Limb (tissue), 2 donors: Measurements from ENCODE around the gene HSPA12B.
A peak's percentile ranks its signal among the peaks of the same experiment; 100 is the strongest.

ENCODE experiments used
- DNase-seq, 2 donors: peaks; one replicate each; pipeline ENCODE4 v3.0.0-alpha.2; 2016; ENCODE audit errors: extremely low spot score in 2 of 2

The HSPA12B gene

GRCh38 chr20:3732327-3733118 is at the start of gene HSPA12B:
Gene HSPA12B (plus strand): TSS chr20:3732685. CDS start chr20:3738675, 5,990 bp downstream.
- peak; percentile 70 to 74 for DNase-seq

GRCh38 chr20:3685341-3685740 is 47.1 kb upstream of the HSPA12B start:
- DNase-seq: no peak

GRCh38 chr20:3686421-3686820 is 46.1 kb upstream of the HSPA12B start:
- DNase-seq: no peak

- DNase-seq: peak; percentile 82 to 91
These were observed 45.6 kb upstream of the HSPA12B start for GRCh38 chr20:3686867-3687321.

- peak in 1 of 2 donors; percentile 63 for DNase-seq
These were observed 44.8 kb upstream of the HSPA12B start for GRCh38 chr20:3687655-3688054.

- no peak for DNase-seq
These were observed 42.5 kb upstream of the HSPA12B start for GRCh38 chr20:3689978-3690377.

GRCh38 chr20:3690413-3690812 is 42.1 kb upstream of the HSPA12B start:
- no peak for DNase-seq

- no peak for DNase-seq
These were observed 41.2 kb upstream of the HSPA12B start for GRCh38 chr20:3691306-3691705.

- no peak for DNase-seq
These were observed 40.6 kb upstream of the HSPA12B start for GRCh38 chr20:3691897-3692296.

- no peak for DNase-seq
These were observed 39.7 kb upstream of the HSPA12B start for GRCh38 chr20:3692706-3693294.

- no peak for DNase-seq
These were observed 39.1 kb upstream of the HSPA12B start for GRCh38 chr20:3693376-3693775.

GRCh38 chr20:3694864-3695263 is 37.6 kb upstream of the HSPA12B start:
- DNase-seq: no peak

GRCh38 chr20:3696200-3696599 is 36.3 kb upstream of the HSPA12B start:
- no peak for DNase-seq

GRCh38 chr20:3696745-3697587 is 35.5 kb upstream of the HSPA12B start:
- DNase-seq: peak in 1 of 2 donors; percentile 21

- DNase-seq: peak in 1 of 2 donors; percentile 16
These were observed 34.7 kb upstream of the HSPA12B start for GRCh38 chr20:3697588-3698305.

GRCh38 chr20:3698591-3699001 is 33.9 kb upstream of the HSPA12B start:
- peak in 1 of 2 donors; percentile 22 for DNase-seq

GRCh38 chr20:3699037-3699436 is 33.4 kb upstream of the HSPA12B start:
- no peak for DNase-seq

GRCh38 chr20:3701061-3701998 is 31.2 kb upstream of the HSPA12B start:
- DNase-seq: no peak

- DNase-seq: no peak
These were observed 29.7 kb upstream of the HSPA12B start for GRCh38 chr20:3702611-3703391.
